ENCODE measurements around the gene PFDN6. TPM values are rescaled to one million over a fixed set of nuclear protein-coding genes. Genes with fewer than 3 reads are reported as not detected.

Gene PFDN6
- total RNA-seq, 1 experiment from 2014 or later, result 85.8 TPM

DNA sequence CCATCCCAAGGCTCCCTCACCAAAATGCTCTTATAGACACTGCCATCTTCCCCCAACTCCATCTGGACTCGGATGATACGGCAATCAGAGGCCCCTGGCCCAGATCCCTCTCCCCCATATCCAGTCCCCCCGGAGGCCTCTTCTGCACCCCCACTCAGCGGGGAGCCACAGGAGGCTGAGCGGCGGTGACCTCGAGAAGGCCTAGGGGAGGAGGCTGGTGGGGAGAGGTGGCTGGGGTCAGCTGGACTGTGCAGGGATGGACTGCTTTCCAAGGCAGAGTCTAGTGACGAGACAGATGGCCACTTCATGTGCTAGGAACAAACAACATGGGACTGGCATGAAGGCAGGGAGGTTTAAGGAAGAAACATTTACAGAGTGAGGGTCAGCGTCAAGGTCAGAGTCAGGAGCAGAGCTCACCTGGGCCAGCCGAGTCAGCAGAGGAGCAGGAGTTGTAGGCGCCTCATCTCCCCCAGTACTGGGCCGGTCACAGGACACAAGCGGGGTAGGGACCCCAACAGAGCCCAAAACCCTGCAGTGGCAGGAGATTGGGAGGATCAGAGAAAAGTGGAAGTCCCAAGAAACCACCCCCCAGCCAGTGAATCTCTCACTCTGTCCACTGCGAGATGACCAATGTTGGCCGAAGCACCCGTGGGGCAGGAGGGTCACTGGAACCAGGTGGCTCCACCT, 3.7 kb downstream of the PFDN6 start:
- WGBS (ENCODE audit: extremely low coverage, insufficient read length, low lambda C conversion rate), result no CpG with 5 or more reads among the region's 16 CpGs
- TF ChIP-seq, protein P1, sequence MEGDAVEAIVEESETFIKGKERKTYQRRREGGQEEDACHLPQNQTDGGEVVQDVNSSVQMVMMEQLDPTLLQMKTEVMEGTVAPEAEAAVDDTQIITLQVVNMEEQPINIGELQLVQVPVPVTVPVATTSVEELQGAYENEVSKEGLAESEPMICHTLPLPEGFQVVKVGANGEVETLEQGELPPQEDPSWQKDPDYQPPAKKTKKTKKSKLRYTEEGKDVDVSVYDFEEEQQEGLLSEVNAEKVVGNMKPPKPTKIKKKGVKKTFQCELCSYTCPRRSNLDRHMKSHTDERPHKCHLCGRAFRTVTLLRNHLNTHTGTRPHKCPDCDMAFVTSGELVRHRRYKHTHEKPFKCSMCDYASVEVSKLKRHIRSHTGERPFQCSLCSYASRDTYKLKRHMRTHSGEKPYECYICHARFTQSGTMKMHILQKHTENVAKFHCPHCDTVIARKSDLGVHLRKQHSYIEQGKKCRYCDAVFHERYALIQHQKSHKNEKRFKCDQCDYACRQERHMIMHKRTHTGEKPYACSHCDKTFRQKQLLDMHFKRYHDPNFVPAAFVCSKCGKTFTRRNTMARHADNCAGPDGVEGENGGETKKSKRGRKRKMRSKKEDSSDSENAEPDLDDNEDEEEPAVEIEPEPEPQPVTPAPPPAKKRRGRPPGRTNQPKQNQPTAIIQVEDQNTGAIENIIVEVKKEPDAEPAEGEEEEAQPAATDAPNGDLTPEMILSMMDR (conservative IDR thresholded peaks at IDR 0.05), result no peak
- H3K4me3 Mint-ChIP-seq, result no peak overlapping the region

More for the DNA sequence above, 3.7 kb downstream of the PFDN6 start:
- Histone ChIP-seq H2AK5ac (ENCODE audit: insufficient read length, low read length) (no peak overlapping the region), H4K5ac (ENCODE audit: insufficient read length, low read depth, low read length) (no peak overlapping the region), H3K79me1 (ENCODE audit: insufficient read depth, low read depth, low read length, poor library complexity, severe bottlenecking) (peaks cover under 1% of the 10 kb centered on the region), H3K18ac (ENCODE audit: insufficient read length, low read depth, low read length) (no peak overlapping the region), H3K4me1 (ENCODE audit: insufficient read depth, low read length) (no peaks in the 10 kb centered on the region; the same call in 1 of the 2 replicates), H4K20me1 (ENCODE audit: control insufficient read depth, insufficient read depth, insufficient read length) (no peaks in the 10 kb centered on the region), H3K4ac (ENCODE audit: low read depth, low read length) (no peak overlapping the region), H2AFZ (ENCODE audit: low read length) (no peak overlapping the region), H3K79me2 (ENCODE audit: insufficient read depth, low read length) (peaks cover 5% of the 10 kb centered on the region; the same call in 1 of the 2 replicates), H3K9me3 (ENCODE audit: control insufficient read depth, low read depth, low read length) (no peaks in the 10 kb centered on the region), H3K14ac (ENCODE audit: insufficient read depth, low read length) (no peak overlapping the region), H4K8ac (replicated peaks; ENCODE audit: insufficient read length, low read depth, low read length) (no peak overlapping the region), H2BK120ac (ENCODE audit: low read depth, low read length, poor library complexity, severe bottlenecking) (no peak overlapping the region), H3K9ac (ENCODE audit: extremely low read depth, insufficient read length, low read length) (no peak overlapping the region), H3T11ph (ENCODE audit: low read length) (no peak overlapping the region), H3K23me2 (ENCODE audit: insufficient read length, low read depth, low read length, poor library complexity, severe bottlenecking) (peaks cover 23% of the 10 kb centered on the region), H2BK12ac (ENCODE audit: insufficient read length, low read depth, low read length) (no peak overlapping the region), H4K91ac (ENCODE audit: insufficient read length, low read depth, low read length) (no peak overlapping the region), H2BK5ac (ENCODE audit: insufficient read length, low read length) (no peak overlapping the region), H2BK15ac (ENCODE audit: low read depth, low read length) (no peak overlapping the region), H3K23ac (ENCODE audit: insufficient read length, low read depth, low read length) (no peak overlapping the region), H2BK20ac (ENCODE audit: low read depth, low read length, poor library complexity, severe bottlenecking) (no peak overlapping the region), H3K27ac (ENCODE audit: insufficient read length, low read depth, low read length) (no peak overlapping the region), H3K4me2 (ENCODE audit: insufficient read depth, insufficient read length, low read length) (no peak overlapping the region), H3K56ac (ENCODE audit: insufficient read length, low read depth, low read length) (no peak overlapping the region), H3K27me3 (ENCODE audit: insufficient read depth, low read length) (no peaks in the 10 kb centered on the region)
- H3K36me3 Mint-ChIP-seq (ENCODE audit: insufficient read depth in 1 of 3, low read depth in 3 of 3), result peaks cover 16 to 55% (median 44%) of the 10 kb centered on the region in 3 experiments
- H3K9me3 Mint-ChIP-seq, result no peaks in the 10 kb centered on the region
- peaks cover 12 to 25% of the 10 kb centered on the region in 2 experiments for H3K4me1 Mint-ChIP-seq
- H3K27me3 Mint-ChIP-seq (ENCODE audit: low read depth), result no peaks in the 10 kb centered on the region; the same call in 1 of the 2 replicates
- no peak for DNase-seq
- H3K27ac Mint-ChIP-seq, result no peak overlapping the region; a peak in 1 of 7 replicates

Data from H9 (cell line).